Astrocyte (in vitro differentiated cells and primary cell): ENCODE data around the gene NDUFV3.

Source experiments
- EZH2 ChIP-seq: IDR thresholded peaks from 2 replicates; pipeline ENCODE4 v1.6.1; 2012; ENCODE audit warnings: mild to moderate bottlenecking, low read length, inconsistent platforms; ENCODE audit not compliant: insufficient read depth
- TF ChIP-seq, protein P1 (sequence below): IDR thresholded peaks from 2 replicates; pipeline ENCODE4 v1.5.1; 2011; ENCODE audit warnings: low read depth, mild to moderate bottlenecking, inconsistent platforms, low read length, moderate library complexity; ENCODE audit not compliant: insufficient read depth

GRCh38 chr21:42848932-42849758 is 44.0 kb upstream of the NDUFV3 start:
- TF ChIP-seq, protein P1, sequence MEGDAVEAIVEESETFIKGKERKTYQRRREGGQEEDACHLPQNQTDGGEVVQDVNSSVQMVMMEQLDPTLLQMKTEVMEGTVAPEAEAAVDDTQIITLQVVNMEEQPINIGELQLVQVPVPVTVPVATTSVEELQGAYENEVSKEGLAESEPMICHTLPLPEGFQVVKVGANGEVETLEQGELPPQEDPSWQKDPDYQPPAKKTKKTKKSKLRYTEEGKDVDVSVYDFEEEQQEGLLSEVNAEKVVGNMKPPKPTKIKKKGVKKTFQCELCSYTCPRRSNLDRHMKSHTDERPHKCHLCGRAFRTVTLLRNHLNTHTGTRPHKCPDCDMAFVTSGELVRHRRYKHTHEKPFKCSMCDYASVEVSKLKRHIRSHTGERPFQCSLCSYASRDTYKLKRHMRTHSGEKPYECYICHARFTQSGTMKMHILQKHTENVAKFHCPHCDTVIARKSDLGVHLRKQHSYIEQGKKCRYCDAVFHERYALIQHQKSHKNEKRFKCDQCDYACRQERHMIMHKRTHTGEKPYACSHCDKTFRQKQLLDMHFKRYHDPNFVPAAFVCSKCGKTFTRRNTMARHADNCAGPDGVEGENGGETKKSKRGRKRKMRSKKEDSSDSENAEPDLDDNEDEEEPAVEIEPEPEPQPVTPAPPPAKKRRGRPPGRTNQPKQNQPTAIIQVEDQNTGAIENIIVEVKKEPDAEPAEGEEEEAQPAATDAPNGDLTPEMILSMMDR: no peak
- no peak for TF ChIP-seq EZH2
